H9 (cell line): ENCODE measurements around the gene S1PR4. TPM values are rescaled to one million over a fixed set of nuclear protein-coding genes. Genes with fewer than 3 reads are reported as not detected.

Experiments
- DNase-seq: peaks from one replicate; pipeline ENCODE4 v3.0.0-alpha.2; 2017
- H2AFZ ChIP-seq: one replicate; pipeline ENCODE4 v1.6.1; 2013; ENCODE audit warnings: mild to moderate bottlenecking, low read length, control low read depth, moderate library complexity
- H2AK5ac ChIP-seq: 2 replicates; pipeline ENCODE4 v1.6.1; 2013; ENCODE audit warnings: low read length, control low read depth, mixed read lengths; ENCODE audit not compliant: insufficient read length
- H2BK120ac ChIP-seq: one replicate; pipeline ENCODE4 v1.6.1; 2013; ENCODE audit warnings: low read depth, mild to moderate bottlenecking, low read length, control low read depth, inconsistent platforms; ENCODE audit not compliant: poor library complexity, severe bottlenecking
- H2BK12ac ChIP-seq: 2 replicates; pipeline ENCODE4 v1.6.1; 2013; ENCODE audit warnings: low read length, control low read depth, mixed read lengths, low read depth; ENCODE audit not compliant: insufficient read length
- H2BK15ac ChIP-seq: 2 replicates; pipeline ENCODE4 v1.6.1; 2013; ENCODE audit warnings: low read depth, low read length, control low read depth
- H2BK20ac ChIP-seq: one replicate; pipeline ENCODE4 v1.6.1; 2013; ENCODE audit warnings: low read depth, mild to moderate bottlenecking, low read length, control low read depth, inconsistent platforms; ENCODE audit not compliant: poor library complexity, severe bottlenecking
- H2BK5ac ChIP-seq: 2 replicates; pipeline ENCODE4 v1.6.1; 2013; ENCODE audit warnings: low read length, control low read depth, mixed read lengths; ENCODE audit not compliant: insufficient read length
- H3K14ac ChIP-seq: 2 replicates; pipeline ENCODE4 v1.6.1; 2013; ENCODE audit warnings: low read length, control low read depth; ENCODE audit not compliant: insufficient read depth
- H3K18ac ChIP-seq: 2 replicates; pipeline ENCODE4 v1.6.1; 2013; ENCODE audit warnings: low read depth, mild to moderate bottlenecking, mixed read lengths, low read length, control low read depth; ENCODE audit not compliant: insufficient read length
- H3K23ac ChIP-seq: 2 replicates; pipeline ENCODE4 v1.6.1; 2013; ENCODE audit warnings: low read length, control low read depth, mixed read lengths, low read depth; ENCODE audit not compliant: insufficient read length
- H3K23me2 ChIP-seq: 2 replicates; pipeline ENCODE4 v1.6.1; 2013; ENCODE audit warnings: low read depth, mild to moderate bottlenecking, mixed read lengths, low read length, control low read depth; ENCODE audit not compliant: insufficient read length, poor library complexity, severe bottlenecking
- H3K27ac ChIP-seq: 2 replicates; pipeline ENCODE4 v1.5.1; 2013; ENCODE audit warnings: low read length, control low read depth, mixed read lengths, low read depth; ENCODE audit not compliant: insufficient read length
- H3K27me3 ChIP-seq: 2 replicates; pipeline ENCODE4 v1.6.1; 2013; ENCODE audit warnings: low read length, control low read depth, inconsistent platforms; ENCODE audit not compliant: insufficient read depth
- H3K4ac ChIP-seq: 2 replicates; pipeline ENCODE4 v1.6.1; 2013; ENCODE audit warnings: low read depth, mild to moderate bottlenecking, control low read depth, inconsistent platforms, low read length, moderate library complexity
- H3K4me1 ChIP-seq: 2 replicates; pipeline ENCODE4 v1.6.1; 2013; ENCODE audit warnings: low read length, control low read depth, inconsistent platforms; ENCODE audit not compliant: insufficient read depth
- H3K4me2 ChIP-seq: 2 replicates; pipeline ENCODE4 v1.6.1; 2013; ENCODE audit warnings: low read length, control low read depth, mixed read lengths; ENCODE audit not compliant: insufficient read length, insufficient read depth
- H3K56ac ChIP-seq: 2 replicates; pipeline ENCODE4 v1.6.1; 2013; ENCODE audit warnings: low read depth, mild to moderate bottlenecking, mixed read lengths, low read length, control low read depth; ENCODE audit not compliant: insufficient read length
- H3K79me1 ChIP-seq: 2 replicates; pipeline ENCODE4 v1.6.1; 2013; ENCODE audit warnings: low read depth, mild to moderate bottlenecking, moderate library complexity, low read length, control low read depth, inconsistent platforms; ENCODE audit not compliant: insufficient read depth, poor library complexity, severe bottlenecking
- H3K79me2 ChIP-seq: 2 replicates; pipeline ENCODE4 v1.6.1; 2013; ENCODE audit warnings: low read length, control low read depth, inconsistent platforms; ENCODE audit not compliant: insufficient read depth
- H3K9ac ChIP-seq: 2 replicates; pipeline ENCODE4 v1.6.1; 2013; ENCODE audit warnings: low read length, control low read depth, mixed read lengths; ENCODE audit not compliant: insufficient read length; ENCODE audit errors: extremely low read depth
- H3K9me3 ChIP-seq: one replicate; pipeline ENCODE4 v1.6.1; 2013; ENCODE audit warnings: low read depth, low read length, inconsistent platforms; ENCODE audit not compliant: control insufficient read depth
- H3T11ph ChIP-seq: one replicate; pipeline ENCODE4 v1.6.1; 2013; ENCODE audit warnings: mild to moderate bottlenecking, low read length, control low read depth, inconsistent platforms
- H4K20me1 ChIP-seq: one replicate; pipeline ENCODE4 v1.6.1; 2013; ENCODE audit not compliant: control insufficient read depth, insufficient read length, insufficient read depth
- H4K5ac ChIP-seq: 2 replicates; pipeline ENCODE4 v1.6.1; 2013; ENCODE audit warnings: low read depth, mild to moderate bottlenecking, mixed read lengths, low read length, control low read depth; ENCODE audit not compliant: insufficient read length
- H4K8ac ChIP-seq: replicated peaks from 2 replicates; pipeline ENCODE4 v1.6.1; 2013; ENCODE audit warnings: low read length, control low read depth, mixed read lengths, low read depth; ENCODE audit not compliant: insufficient read length
- H4K91ac ChIP-seq: 2 replicates; pipeline ENCODE4 v1.6.1; 2013; ENCODE audit warnings: low read depth, mild to moderate bottlenecking, moderate library complexity, mixed read lengths, low read length, control low read depth; ENCODE audit not compliant: insufficient read length
- H3K27ac Mint-ChIP-seq, 3 experiments: 2 replicates in 2 of 3; 3 replicates in 1 of 3; pipeline ENCODE4 v1.8.0; 2020 to 2021; ENCODE audit warnings: mixed read lengths in 3 of 3, mild to moderate bottlenecking in 1 of 3, moderate library complexity in 1 of 3
- H3K27me3 Mint-ChIP-seq: 2 replicates; pipeline ENCODE4 v1.8.0; 2021; ENCODE audit warnings: low read depth, mild to moderate bottlenecking, moderate library complexity, mixed read lengths
- H3K36me3 Mint-ChIP-seq, 3 experiments: 2 replicates in 2 of 3; 3 replicates in 1 of 3; pipeline ENCODE4 v1.8.0; 2020 to 2021; ENCODE audit warnings: low read depth in 3 of 3, mixed read lengths in 3 of 3; ENCODE audit not compliant: insufficient read depth in 1 of 3
- H3K4me1 Mint-ChIP-seq, 2 experiments: 2 replicates each; pipeline ENCODE4 v1.8.0; 2020; ENCODE audit warnings: mixed read lengths in 2 of 2
- H3K4me3 Mint-ChIP-seq, 2 experiments: 2 replicates in 1 of 2; 3 replicates in 1 of 2; pipeline ENCODE4 v1.8.0; 2020 to 2021; ENCODE audit warnings: mild to moderate bottlenecking in 2 of 2, mixed read lengths in 2 of 2, moderate library complexity in 1 of 2
- H3K9me3 Mint-ChIP-seq, 2 experiments: 2 replicates in 1 of 2; 3 replicates in 1 of 2; pipeline ENCODE4 v1.8.0; 2020; ENCODE audit warnings: mild to moderate bottlenecking in 2 of 2, mixed read lengths in 2 of 2, moderate library complexity in 1 of 2
- CTCF ChIP-seq: fragments of 200-600 bp; sonication (generic); conservative IDR thresholded peaks from 3 replicates; pipeline ENCODE4 v1.8.0; 2021; ENCODE audit warnings: antibody characterized with exemption, mild to moderate bottlenecking
- WGBS: extraction: QIAGEN DNeasy Blood & Tissue Kit; methylation state at CpG from one replicate; pipeline ENCODE4 v1.1.7; 2013; ENCODE audit warnings: missing lambda C conversion rate, low lambda C conversion rate, mixed read lengths; ENCODE audit not compliant: insufficient read length; ENCODE audit errors: extremely low coverage; 5-methylcytosine and 5-hydroxymethylcytosine counted together
- total RNA-seq: library from RNA; stranded (reverse); gene quantifications from 2 replicates; pipeline ENCODE4 v1.2.1, GENCODE V29; 2021

The S1PR4 gene
- total RNA-seq, 1 experiment from 2014 or later = not detected

GRCh38 chr19:3183721-3184641 lies 5.4 kb downstream of the S1PR4 start:
- peak overlapping the region in 1 of 2 experiments; percentile 99; a peak in 2 of 5 replicates for H3K4me3 Mint-ChIP-seq
- Histone ChIP-seq H2AK5ac (no peak overlapping the region), H3K14ac (no peak overlapping the region; the same call in 1 of the 2 replicates), H3K9ac (no peak overlapping the region), H3K27me3 (no peaks in the 10 kb centered on the region), H3K9me3 (no peaks in the 10 kb centered on the region), H3K4me2 (no peak overlapping the region), H3K27ac (no peak overlapping the region), H2BK5ac (no peak overlapping the region), H4K8ac (no peak overlapping the region), H3K56ac (no peak overlapping the region), H3K4ac (no peak overlapping the region; the same call in 1 of the 2 replicates), H4K5ac (no peak overlapping the region), H2AFZ (no peak overlapping the region), H2BK20ac (no peak overlapping the region), H3K79me2 (peaks cover 16% of the 10 kb centered on the region; the same call in 1 of the 2 replicates), H3K23me2 (peaks cover 8% of the 10 kb centered on the region), H4K20me1 (no peaks in the 10 kb centered on the region), H2BK12ac (no peak overlapping the region), H2BK15ac (no peak overlapping the region), H3K4me1 (no peaks in the 10 kb centered on the region), H3K23ac (no peak overlapping the region), H4K91ac (no peak overlapping the region), H3K18ac (no peak overlapping the region), H2BK120ac (no peak overlapping the region), H3K79me1 (peaks cover 18% of the 10 kb centered on the region), H3T11ph (no peak overlapping the region)
- H3K9me3 Mint-ChIP-seq = no peaks in the 10 kb centered on the region; a peak in 1 of 5 replicates
- H3K27ac Mint-ChIP-seq = no peak overlapping the region; a peak in 1 of 7 replicates
- peaks cover 1% of the 10 kb centered on the region; the same call in 1 of the 2 replicates for H3K27me3 Mint-ChIP-seq
- H3K4me1 Mint-ChIP-seq = peaks cover 14 to 21% of the 10 kb centered on the region in 2 experiments
- no peak for DNase-seq
- TF ChIP-seq CTCF = no peak
- no CpG with 5 or more reads among the region's 13 CpGs for WGBS
- peaks cover 6 to 7% (median 6%) of the 10 kb centered on the region in 3 experiments; a peak in 6 of 7 replicates for H3K36me3 Mint-ChIP-seq
